GM12874 (cell line): Measurements from ENCODE around the gene IER5.

Source experiments
- CTCF ChIP-seq: IDR thresholded peaks from 2 replicates; pipeline ENCODE4 v1.5.1; 2011; ENCODE audit warnings: low read depth, mild to moderate bottlenecking, control low read depth, low read length, moderate library complexity; ENCODE audit not compliant: insufficient read depth

Gene IER5

GRCh38 chr1:181056560-181056959 is 31.9 kb upstream of the IER5 start:
- no peak for TF ChIP-seq CTCF

- no peak for TF ChIP-seq CTCF
Observed at GRCh38 chr1:181057079-181057478, 31.4 kb upstream of the IER5 start.

GRCh38 chr1:181059435-181059834 is 29.1 kb upstream of the IER5 start:
- no peak for TF ChIP-seq CTCF

- TF ChIP-seq CTCF: no peak
Observed at GRCh38 chr1:181060066-181060465, 28.4 kb upstream of the IER5 start.

- no peak for TF ChIP-seq CTCF
Observed at GRCh38 chr1:181061487-181061886, 27.0 kb upstream of the IER5 start.

- no peak for TF ChIP-seq CTCF
Observed at GRCh38 chr1:181061891-181062835, 26.3 kb upstream of the IER5 start.

- no peak for TF ChIP-seq CTCF
Observed at GRCh38 chr1:181062836-181063428, 25.6 kb upstream of the IER5 start.
